SK-N-SH treated with all-trans-retinoic acid at 6 μM for 48 hours (cell line): ENCODE results near the gene EMC1.

Experiments used
- ARNTL ChIP-seq: fragments of 450-650 bp; formaldehyde crosslinking; IDR thresholded peaks from 2 replicates; pipeline ENCODE4 v1.5.0; 2020; ENCODE audit warnings: low read depth, mild to moderate bottlenecking, moderate library complexity, borderline replicate concordance
- BACH2 ChIP-seq: fragments of 250-450 bp; sonication (Bioruptor Pico); IDR thresholded peaks from 2 replicates; pipeline ENCODE4 v1.9.0; 2021; ENCODE audit warnings: mild to moderate bottlenecking, borderline replicate concordance
- ESRRG ChIP-seq: fragments of 250-450 bp; sonication (Bioruptor Pico); IDR thresholded peaks from 2 replicates; pipeline ENCODE4 v1.6.1; 2021; ENCODE audit warnings: mild to moderate bottlenecking
- GLIS3 ChIP-seq: fragments of 250-450 bp; sonication (Bioruptor Pico); IDR thresholded peaks from 2 replicates; pipeline ENCODE4 v1.5.0; 2020; ENCODE audit warnings: mild to moderate bottlenecking, moderate library complexity
- OSR1 ChIP-seq: fragments of 250-450 bp; sonication (Bioruptor Pico); IDR thresholded peaks from 2 replicates; pipeline ENCODE4 v1.8.0; 2022; ENCODE audit warnings: moderate library complexity, mild to moderate bottlenecking, inconsistent platforms
- RARB ChIP-seq: fragments of 250-450 bp; sonication (Bioruptor Pico); IDR thresholded peaks from 2 replicates; pipeline ENCODE4 v1.8.0; 2021; ENCODE audit warnings: mild to moderate bottlenecking, moderate library complexity
- SNAI2 ChIP-seq: fragments of 250-450 bp; sonication (Bioruptor Pico); IDR thresholded peaks from 2 replicates; pipeline ENCODE4 v1.5.0; 2020; ENCODE audit warnings: mild to moderate bottlenecking, moderate library complexity
- TOX ChIP-seq: fragments of 250-450 bp; sonication (Bioruptor Pico); IDR thresholded peaks from 2 replicates; pipeline ENCODE4 v1.8.0; 2021; ENCODE audit warnings: mild to moderate bottlenecking, moderate library complexity, borderline replicate concordance
- ZFP3 ChIP-seq: fragments of 250-450 bp; sonication (Bioruptor Pico); IDR thresholded peaks from 2 replicates; pipeline ENCODE4 v1.5.0; 2020; ENCODE audit warnings: mild to moderate bottlenecking, moderate library complexity
- ZFP30 ChIP-seq: fragments of 450-650 bp; formaldehyde crosslinking; IDR thresholded peaks from 2 replicates; pipeline ENCODE4 v1.5.0; 2022; ENCODE audit warnings: mild to moderate bottlenecking, moderate library complexity
- ZNF565 ChIP-seq: fragments of 450-650 bp; formaldehyde crosslinking; conservative IDR thresholded peaks from 2 replicates; pipeline ENCODE4 v1.5.0; 2020; ENCODE audit warnings: low read depth, mild to moderate bottlenecking, moderate library complexity
- TF ChIP-seq, protein P1 (sequence below): fragments of 250-450 bp; sonication (Bioruptor Pico); IDR thresholded peaks from 2 replicates; pipeline ENCODE4 v1.8.0; 2020; ENCODE audit warnings: mild to moderate bottlenecking, moderate library complexity, borderline replicate concordance

DNA sequence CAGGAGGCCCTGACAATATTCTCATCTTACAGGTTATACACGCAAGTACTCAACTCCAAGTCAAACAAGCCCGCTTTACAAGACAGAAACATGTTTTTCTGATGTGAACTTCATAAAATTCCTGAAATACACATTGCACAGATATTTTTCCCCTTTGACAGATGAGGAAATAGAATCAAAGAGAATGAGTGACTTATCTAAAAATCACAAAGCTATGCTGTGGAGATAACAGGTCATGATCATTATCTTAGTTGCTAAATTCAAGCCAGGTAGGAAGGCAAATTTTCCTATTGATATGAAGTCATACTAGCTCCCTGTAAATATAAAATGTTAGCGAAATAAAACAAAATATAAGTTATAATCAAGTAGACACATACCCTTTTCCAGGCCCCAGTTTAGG is 59.5 kb downstream of the EMC1 start:
- TF ChIP-seq, protein P1, sequence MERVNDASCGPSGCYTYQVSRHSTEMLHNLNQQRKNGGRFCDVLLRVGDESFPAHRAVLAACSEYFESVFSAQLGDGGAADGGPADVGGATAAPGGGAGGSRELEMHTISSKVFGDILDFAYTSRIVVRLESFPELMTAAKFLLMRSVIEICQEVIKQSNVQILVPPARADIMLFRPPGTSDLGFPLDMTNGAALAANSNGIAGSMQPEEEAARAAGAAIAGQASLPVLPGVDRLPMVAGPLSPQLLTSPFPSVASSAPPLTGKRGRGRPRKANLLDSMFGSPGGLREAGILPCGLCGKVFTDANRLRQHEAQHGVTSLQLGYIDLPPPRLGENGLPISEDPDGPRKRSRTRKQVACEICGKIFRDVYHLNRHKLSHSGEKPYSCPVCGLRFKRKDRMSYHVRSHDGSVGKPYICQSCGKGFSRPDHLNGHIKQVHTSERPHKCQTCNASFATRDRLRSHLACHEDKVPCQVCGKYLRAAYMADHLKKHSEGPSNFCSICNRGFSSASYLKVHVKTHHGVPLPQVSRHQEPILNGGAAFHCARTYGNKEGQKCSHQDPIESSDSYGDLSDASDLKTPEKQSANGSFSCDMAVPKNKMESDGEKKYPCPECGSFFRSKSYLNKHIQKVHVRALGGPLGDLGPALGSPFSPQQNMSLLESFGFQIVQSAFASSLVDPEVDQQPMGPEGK (CRISPR knock-in tag): no peak
- no peak for TF ChIP-seq TOX (CRISPR knock-in tag)
- no peak for TF ChIP-seq RARB
- no peak for TF ChIP-seq OSR1 (CRISPR knock-in tag)
- no peak for TF ChIP-seq GLIS3 (CRISPR knock-in tag)
- no peak for TF ChIP-seq ZFP3 (CRISPR knock-in tag)
- no peak for TF ChIP-seq SNAI2
- TF ChIP-seq BACH2 (CRISPR knock-in tag): no peak
- no peak for TF ChIP-seq ZNF565 (CRISPR knock-in tag)
- TF ChIP-seq ZFP30 (CRISPR knock-in tag): no peak
- no peak for TF ChIP-seq ARNTL (CRISPR knock-in tag)
- no peak for TF ChIP-seq ESRRG (CRISPR knock-in tag)
